KMS-11 (cell line): ENCODE measurements around the gene SCN4A.
"Not testable (repeated sequence)": the region's sequence is repeated elsewhere in the genome, so short reads cannot be mapped to it uniquely, and the experiment has no call there.

Source experiments
- H2AFZ ChIP-seq: fragments of 200-600 bp; sonication (generic); 2 replicates; pipeline ENCODE4 v1.6.1; 2016; ENCODE audit warnings: antibody characterized with exemption, mixed run types, low read depth
- H3K27ac ChIP-seq: fragments of 200-600 bp; sonication (generic); 2 replicates; pipeline ENCODE4 v1.6.1; 2016; ENCODE audit warnings: mild to moderate bottlenecking, mixed run types
- H3K27me3 ChIP-seq: fragments of 200-600 bp; sonication (generic); 2 replicates; pipeline ENCODE4 v1.6.1; 2017; ENCODE audit warnings: mild to moderate bottlenecking, low read depth, mixed run types, moderate library complexity; ENCODE audit not compliant: insufficient read depth
- H3K36me3 ChIP-seq: fragments of 200-600 bp; sonication (generic); 2 replicates; pipeline ENCODE4 v1.6.1; 2017; ENCODE audit warnings: mild to moderate bottlenecking, mixed run types; ENCODE audit not compliant: insufficient read depth
- H3K4me1 ChIP-seq: fragments of 200-600 bp; sonication (generic); 2 replicates; pipeline ENCODE4 v1.6.1; 2016; ENCODE audit warnings: mild to moderate bottlenecking, low read depth, mixed run types; ENCODE audit not compliant: poor library complexity, severe bottlenecking
- H3K4me2 ChIP-seq: fragments of 200-600 bp; sonication (generic); 2 replicates; pipeline ENCODE4 v1.7.0; 2016; ENCODE audit warnings: mild to moderate bottlenecking, mixed run types
- H3K4me3 ChIP-seq: fragments of 200-600 bp; sonication (generic); IDR thresholded peaks from 2 replicates; pipeline ENCODE4 v1.6.1; 2017; ENCODE audit warnings: low read depth, low read length, mixed read lengths; ENCODE audit not compliant: insufficient read depth
- H3K79me2 ChIP-seq: fragments of 200-600 bp; sonication (generic); 2 replicates; pipeline ENCODE4 v1.6.1; 2016; ENCODE audit warnings: low read depth, mixed run types; ENCODE audit not compliant: insufficient read depth
- H3K9ac ChIP-seq: fragments of 200-600 bp; sonication (generic); 2 replicates; pipeline ENCODE4 v1.6.1; 2016; ENCODE audit warnings: mild to moderate bottlenecking, mixed run types
- H4K20me1 ChIP-seq: fragments of 200-600 bp; sonication (generic); 2 replicates; pipeline ENCODE4 v1.6.1; 2016; ENCODE audit warnings: mild to moderate bottlenecking, mixed run types; ENCODE audit not compliant: insufficient read depth
- CTCF ChIP-seq: fragments of 200-600 bp; sonication (generic); conservative IDR thresholded peaks from 2 replicates; pipeline ENCODE4 v1.6.1; 2017; ENCODE audit warnings: low read depth, mild to moderate bottlenecking, antibody characterized with exemption, low read length, moderate library complexity, mixed read lengths

The SCN4A gene

GRCh38 chr17:63984236-63984635, 11.5 kb upstream of the SCN4A start:
- no peak for TF ChIP-seq CTCF
- peaks cover 16% of the 10 kb centered on the region for H3K4me1 ChIP-seq
- no peak overlapping the region for H3K9ac ChIP-seq
- H3K27me3 ChIP-seq: no peaks in the 10 kb centered on the region
- H3K4me2 ChIP-seq: no peak overlapping the region
- H2AFZ ChIP-seq: no peak overlapping the region
- H3K27ac ChIP-seq: no peak overlapping the region
- H3K36me3 ChIP-seq: no peaks in the 10 kb centered on the region
- H4K20me1 ChIP-seq: no peaks in the 10 kb centered on the region
- no peak overlapping the region for H3K4me3 ChIP-seq
- H3K79me2 ChIP-seq: no peaks in the 10 kb centered on the region

DNA sequence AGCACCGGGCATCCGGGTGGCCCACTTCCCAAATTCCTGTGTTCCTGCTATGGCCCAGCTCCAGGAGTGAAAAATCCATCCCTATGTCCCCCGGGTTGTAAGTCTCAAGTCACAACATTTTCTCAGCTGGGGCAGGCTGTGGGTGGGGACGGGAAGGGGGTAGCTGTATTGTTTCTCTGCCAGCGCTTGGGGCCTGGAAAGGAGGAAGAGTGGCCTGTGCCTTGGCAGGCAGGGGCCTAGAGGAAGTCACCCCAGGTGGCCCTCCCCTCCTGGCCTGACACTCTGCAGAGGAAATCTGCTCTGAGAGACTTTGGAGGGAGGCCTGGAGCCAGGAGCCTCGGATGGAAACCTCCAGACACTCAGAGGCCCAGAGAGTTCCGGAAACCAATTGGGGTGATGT, 10.6 kb upstream of the SCN4A start:
- H3K9ac ChIP-seq: no peak overlapping the region
- TF ChIP-seq CTCF: no peak
- H3K4me3 ChIP-seq: no peak overlapping the region
- no peaks in the 10 kb centered on the region for H3K36me3 ChIP-seq
- no peaks in the 10 kb centered on the region for H3K27me3 ChIP-seq
- no peak overlapping the region for H3K27ac ChIP-seq
- no peaks in the 10 kb centered on the region for H3K79me2 ChIP-seq
- no peaks in the 10 kb centered on the region for H4K20me1 ChIP-seq
- no peak overlapping the region for H2AFZ ChIP-seq
- H3K4me2 ChIP-seq: no peak overlapping the region
- H3K4me1 ChIP-seq: peaks cover 16% of the 10 kb centered on the region

DNA sequence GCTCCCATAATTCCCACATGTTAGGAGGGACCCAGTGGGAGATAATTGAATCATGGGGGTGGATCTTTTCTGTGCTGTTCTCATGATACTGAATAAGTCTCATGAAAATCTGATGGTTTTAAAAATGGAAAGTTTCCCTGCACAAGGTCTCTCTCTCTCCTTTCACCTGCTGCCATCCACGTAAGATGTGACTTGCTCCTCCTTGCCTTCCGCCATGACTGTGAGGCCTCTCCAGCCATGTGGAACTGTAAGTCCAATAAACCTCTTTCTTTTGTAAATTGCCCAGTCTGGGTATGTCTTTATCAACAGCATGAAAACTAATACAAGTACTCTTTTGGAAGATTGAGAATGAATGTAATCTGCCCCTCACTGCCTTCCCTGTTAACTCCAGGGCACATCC, 9.9 kb upstream of the SCN4A start:
- H3K4me2 ChIP-seq, H3K36me3 ChIP-seq, H3K27me3 ChIP-seq, H2AFZ ChIP-seq, H3K27ac ChIP-seq, H3K9ac ChIP-seq, H4K20me1 ChIP-seq, H3K4me3 ChIP-seq, H3K79me2 ChIP-seq: not testable (repeated sequence)
- peaks cover 12% of the 10 kb centered on the region for H3K4me1 ChIP-seq

- Histone ChIP-seq H3K4me1 (no peaks in the 10 kb centered on the region), H4K20me1 (no peaks in the 10 kb centered on the region), H3K27ac (no peak overlapping the region), H3K36me3 (no peaks in the 10 kb centered on the region), H3K9ac (no peak overlapping the region), H3K4me3 (no peak overlapping the region), H3K79me2 (no peaks in the 10 kb centered on the region), H3K27me3 (no peaks in the 10 kb centered on the region; the same call in 1 of the 2 replicates), H2AFZ (no peak overlapping the region), H3K4me2 (no peak overlapping the region)
- no peak for TF ChIP-seq CTCF
Measured at GRCh38 chr17:63978272-63979200, 5.8 kb upstream of the SCN4A start.

GRCh38 chr17:63976702-63977101, 4.0 kb upstream of the SCN4A start:
- no peak overlapping the region for H2AFZ ChIP-seq

More at GRCh38 chr17:63976702-63977101, 4.0 kb upstream of the SCN4A start:
- no peak overlapping the region for H3K4me3 ChIP-seq
- H3K9ac ChIP-seq: no peak overlapping the region
- H3K36me3 ChIP-seq: no peaks in the 10 kb centered on the region
- no peak for TF ChIP-seq CTCF
- H3K4me1 ChIP-seq: no peaks in the 10 kb centered on the region
- no peak overlapping the region for H3K4me2 ChIP-seq
- no peaks in the 10 kb centered on the region for H4K20me1 ChIP-seq
- no peak overlapping the region for H3K27ac ChIP-seq
- no peaks in the 10 kb centered on the region; the same call in 1 of the 2 replicates for H3K27me3 ChIP-seq
- no peaks in the 10 kb centered on the region for H3K79me2 ChIP-seq
